Activated CD4-positive, alpha-beta memory T cell treated with anti-CD3 and anti-CD28 coated beads for 36 hours (primary cell): ENCODE results near the gene ALDOA. TPM values are rescaled to one million over a fixed set of nuclear protein-coding genes. Genes with fewer than 3 reads are reported as not detected.
A peak's percentile ranks its signal among the peaks of the same experiment; 100 is the strongest.

ENCODE experiments used
- CTCF ChIA-PET: fragments of 350-600 bp; sonication (Branson Sonifier 250); formaldehyde crosslinking; loops from one replicate; lab custom pipeline; 2021; ENCODE audit warnings: antibody characterized with exemption, inconsistent platforms; lab: Charles Lee
- POLR2A ChIA-PET: fragments of 350-600 bp; sonication (Branson Sonifier 250); formaldehyde crosslinking; loops from one replicate; lab custom pipeline; 2021; ENCODE audit warnings: antibody characterized with exemption; lab: Charles Lee
- DNase-seq: peaks from one replicate; pipeline ENCODE4 v3.0.0-alpha.2; 2020
- H3K27ac Mint-ChIP-seq: one replicate; pipeline ENCODE4 v1.8.0; 2021; ENCODE audit warnings: mixed read lengths
- H3K27me3 Mint-ChIP-seq: one replicate; pipeline ENCODE4 v1.8.0; 2021; ENCODE audit warnings: mixed read lengths
- H3K36me3 Mint-ChIP-seq: one replicate; pipeline ENCODE4 v1.8.0; 2021; ENCODE audit warnings: mixed read lengths
- H3K4me1 Mint-ChIP-seq: one replicate; pipeline ENCODE4 v1.8.0; 2021; ENCODE audit warnings: low read depth, mixed read lengths
- H3K4me3 Mint-ChIP-seq: one replicate; pipeline ENCODE4 v1.8.0; 2021; ENCODE audit warnings: mild to moderate bottlenecking, mixed read lengths
- H3K9me3 Mint-ChIP-seq: one replicate; pipeline ENCODE4 v1.8.0; 2021; ENCODE audit warnings: mixed read lengths
- intact Hi-C: fragments of 100-400 bp; cut with micrococcal nuclease; formaldehyde crosslinking; loops from one replicate; pipeline ENCODE4 v1.15.1; 2023
- total RNA-seq, 2 experiments: library from RNA; stranded (reverse); gene quantifications; one replicate each; pipeline ENCODE4 v1.2.3, GENCODE V29; 2021

Gene ALDOA
- total RNA-seq, 2 experiments from 2014 or later: 1,724 to 1,734 TPM

- CTCF ChIA-PET: interaction anchor here (0.6 to 5.8 kb wide), 41 partner anchors 10 to 559 kb away, joined by 3 to 76 read pairs (median 4); partner anchors contain the start of genes ALDOA, CORO1A, GDPD3 and HIRIP3
Measured at GRCh38 chr16:30091474-30092372, 26.2 kb downstream of the ALDOA start, which contains the start of gene TBX6. Gene TBX6, minus strand, starts transcription at chr16:30091924. Its CDS starts 731 bp downstream, at chr16:30091193.

GRCh38 chr16:30092373-30093010 is 26.9 kb downstream of the ALDOA start:
- intact Hi-C loops: loop anchor here (1.0 to 5.0 kb wide), 5 partner anchors 27 to 281 kb away; partner anchors contain the start of genes ALDOA and MAPK3
- H3K36me3 Mint-ChIP-seq: peaks cover 21% of the 10 kb centered on the region
- peak overlapping the region; percentile 94 for H3K27ac Mint-ChIP-seq
- ChIA-PET CTCF (interaction anchor here (0.6 to 5.8 kb wide), 36 partner anchors 9 to 558 kb away, joined by 3 to 76 read pairs (median 5); partner anchors contain the start of genes ALDOA, CORO1A, HIRIP3 and PPP4C), POLR2A (interaction anchor here (0.9 to 4.6 kb wide), 12 partner anchors 11 to 443 kb away, joined by 3 to 35 read pairs (median 6); partner anchors contain the start of genes ALDOA, CORO1A and PPP4C)
- H3K27me3 Mint-ChIP-seq: no peaks in the 10 kb centered on the region
- peaks cover 46% of the 10 kb centered on the region for H3K4me1 Mint-ChIP-seq
- peaks cover 10% of the 10 kb centered on the region for H3K9me3 Mint-ChIP-seq
- peak; percentile 90 for DNase-seq
- H3K4me3 Mint-ChIP-seq: peak overlapping the region; percentile 83

More at GRCh38 chr16:30091474-30092372, 26.2 kb downstream of the ALDOA start, which contains the start of gene TBX6:
- H3K4me1 Mint-ChIP-seq: peaks cover 44% of the 10 kb centered on the region
- peak; percentile 96 for DNase-seq
- H3K4me3 Mint-ChIP-seq: peak within 1 kb of the TSS; percentile 83
- H3K27ac Mint-ChIP-seq: peak within 1 kb of the TSS; percentile 94
- intact Hi-C loops: loop anchor here (1.0 to 5.0 kb wide), 6 partner anchors 15 to 280 kb away; partner anchors contain the start of genes ALDOA and MAPK3
- POLR2A ChIA-PET: interaction anchor here (0.9 to 4.6 kb wide), 14 partner anchors 11 to 444 kb away, joined by 3 to 35 read pairs (median 5); partner anchors contain the start of genes ALDOA, CORO1A and PPP4C
- no peaks in the 10 kb centered on the region for H3K27me3 Mint-ChIP-seq
- H3K36me3 Mint-ChIP-seq: peaks cover 20% of the 10 kb centered on the region
- H3K9me3 Mint-ChIP-seq: peaks cover 3% of the 10 kb centered on the region

- Mint-ChIP-seq H3K4me3 (peak overlapping the region; percentile 85), H3K4me1 (peaks cover 45% of the 10 kb centered on the region), H3K9me3 (peaks cover 24% of the 10 kb centered on the region), H3K27me3 (no peaks in the 10 kb centered on the region), H3K36me3 (peaks cover 31% of the 10 kb centered on the region), H3K27ac (peak overlapping the region; percentile 88)
- no peak for DNase-seq
- intact Hi-C loops: loop anchor here (5.0 kb wide), 2 partner anchors 42 to 48 kb away; a partner anchor contains a TSS
- ChIA-PET POLR2A (interaction anchor here (1.3 to 1.5 kb wide), 2 partner anchors 90 to 91 kb away, joined by 3 to 4 read pairs; no protein-coding TSS in a partner anchor), CTCF (interaction anchor here (5.8 kb wide), 1 partner anchor 16 kb away, joined by 76 read pairs; the partner anchor contains the start of gene PPP4C)
Measured at GRCh38 chr16:30094541-30095165, 29.1 kb downstream of the ALDOA start.

GRCh38 chr16:30095166-30096078 is 29.9 kb downstream of the ALDOA start:
- H3K9me3 Mint-ChIP-seq: peaks cover 24% of the 10 kb centered on the region
- DNase-seq: peak; percentile 31
- H3K27me3 Mint-ChIP-seq: no peaks in the 10 kb centered on the region
- ChIA-PET POLR2A (interaction anchor here (1.3 to 1.5 kb wide), 3 partner anchors 17 to 91 kb away, joined by 3 to 4 read pairs (median 4); partner anchors contain the start of gene GDPD3), CTCF (interaction anchor here (5.8 kb wide), 1 partner anchor 17 kb away, joined by 76 read pairs; the partner anchor contains the start of gene PPP4C)
- peaks cover 37% of the 10 kb centered on the region for H3K4me1 Mint-ChIP-seq
- H3K4me3 Mint-ChIP-seq: peak overlapping the region; percentile 85
- H3K36me3 Mint-ChIP-seq: peaks cover 31% of the 10 kb centered on the region
- intact Hi-C loops: loop anchor here (1.0 kb wide), 2 partner anchors 28 to 283 kb away; partner anchors contain the start of gene MAPK3
- H3K27ac Mint-ChIP-seq: peak overlapping the region; percentile 88

GRCh38 chr16:30096105-30096861 is 30.7 kb downstream of the ALDOA start, which contains the start of gene YPEL3:
Gene YPEL3, minus strand, starts transcription at chr16:30096213. Its CDS starts 731 bp downstream, at chr16:30095482.
- ChIA-PET CTCF (no interaction called here), POLR2A (interaction anchor here (1.0 to 1.3 kb wide), 4 partner anchors 17 to 90 kb away, joined by 3 to 4 read pairs (median 4); partner anchors contain the start of genes CORO1A and GDPD3)
- intact Hi-C loops: loop anchor here (1.0 kb wide), 2 partner anchors 27 to 282 kb away; partner anchors contain the start of gene MAPK3
- H3K36me3 Mint-ChIP-seq: peaks cover 31% of the 10 kb centered on the region
- peak within 1 kb of the TSS; percentile 85 for H3K4me3 Mint-ChIP-seq
- H3K4me1 Mint-ChIP-seq: peaks cover 36% of the 10 kb centered on the region
- H3K9me3 Mint-ChIP-seq: peaks cover 24% of the 10 kb centered on the region
- H3K27ac Mint-ChIP-seq: peak within 1 kb of the TSS; percentile 88
- H3K27me3 Mint-ChIP-seq: no peaks in the 10 kb centered on the region
- peak; percentile 93 for DNase-seq

- POLR2A ChIA-PET: interaction anchor here (1.0 to 1.3 kb wide), 3 partner anchors 16 to 88 kb away, joined by 3 to 4 read pairs (median 4); partner anchors contain the start of genes CORO1A and GDPD3
- peak overlapping the region; percentile 85 for H3K27ac Mint-ChIP-seq
- H3K4me1 Mint-ChIP-seq: peaks cover 34% of the 10 kb centered on the region
- peaks cover 31% of the 10 kb centered on the region for H3K36me3 Mint-ChIP-seq
- peaks cover 24% of the 10 kb centered on the region for H3K9me3 Mint-ChIP-seq
- peak overlapping the region; percentile 72 for H3K4me3 Mint-ChIP-seq
- intact Hi-C loops: loop anchor here (1.0 kb wide), 2 partner anchors 26 to 281 kb away; partner anchors contain the start of gene MAPK3
- DNase-seq: no peak
- H3K27me3 Mint-ChIP-seq: no peaks in the 10 kb centered on the region
- CTCF ChIA-PET: no interaction called here
Measured at GRCh38 chr16:30096862-30097563, 31.5 kb downstream of the ALDOA start.

GRCh38 chr16:30104090-30104489 is 38.5 kb downstream of the ALDOA start:
- intact Hi-C loops: no loop called here
- Mint-ChIP-seq H3K27me3 (no peaks in the 10 kb centered on the region), H3K9me3 (no peaks in the 10 kb centered on the region), H3K27ac (no peak overlapping the region), H3K36me3 (peaks cover 7% of the 10 kb centered on the region), H3K4me3 (no peak overlapping the region), H3K4me1 (no peaks in the 10 kb centered on the region)
- ChIA-PET POLR2A (no interaction called here), CTCF (interaction anchor here (1.2 to 2.8 kb wide), 3 partner anchors 8 to 11 kb away, joined by 4 to 19 read pairs (median 15); partner anchors contain the start of gene GDPD3)
- no peak for DNase-seq

GRCh38 chr16:30104492-30104891 is 38.9 kb downstream of the ALDOA start:
- Mint-ChIP-seq H3K9me3 (no peaks in the 10 kb centered on the region), H3K27ac (no peak overlapping the region), H3K4me1 (no peaks in the 10 kb centered on the region), H3K36me3 (peaks cover 7% of the 10 kb centered on the region), H3K4me3 (no peak overlapping the region), H3K27me3 (no peaks in the 10 kb centered on the region)
- CTCF ChIA-PET: interaction anchor here (1.2 to 2.8 kb wide), 2 partner anchors 11 to 12 kb away, joined by 4 to 19 read pairs; no protein-coding TSS in a partner anchor
- DNase-seq: no peak
- POLR2A ChIA-PET: no interaction called here
- intact Hi-C loops: no loop called here
